ENCODE measurements around the gene PRAMEF20.

The PRAMEF20 gene

DNA sequence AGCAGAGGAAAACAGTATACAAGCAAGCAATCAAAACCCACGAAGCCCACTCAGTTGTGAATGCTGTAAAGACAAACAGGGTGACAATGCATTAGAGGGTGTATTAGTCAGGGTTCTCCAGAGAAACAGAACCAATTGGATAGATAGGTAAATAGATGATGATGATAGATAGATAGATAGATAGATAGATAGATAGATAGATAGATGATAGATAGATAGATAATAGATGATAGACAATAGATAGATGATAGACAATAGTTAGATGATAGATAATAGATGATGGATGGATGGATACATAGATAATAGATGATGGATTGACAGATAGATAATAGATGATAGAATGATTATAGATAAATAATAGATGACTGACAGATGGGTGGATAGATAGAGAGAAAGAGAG lies 55.3 kb downstream of the PRAMEF20 start:
- no peak for DNase-seq

DNA sequence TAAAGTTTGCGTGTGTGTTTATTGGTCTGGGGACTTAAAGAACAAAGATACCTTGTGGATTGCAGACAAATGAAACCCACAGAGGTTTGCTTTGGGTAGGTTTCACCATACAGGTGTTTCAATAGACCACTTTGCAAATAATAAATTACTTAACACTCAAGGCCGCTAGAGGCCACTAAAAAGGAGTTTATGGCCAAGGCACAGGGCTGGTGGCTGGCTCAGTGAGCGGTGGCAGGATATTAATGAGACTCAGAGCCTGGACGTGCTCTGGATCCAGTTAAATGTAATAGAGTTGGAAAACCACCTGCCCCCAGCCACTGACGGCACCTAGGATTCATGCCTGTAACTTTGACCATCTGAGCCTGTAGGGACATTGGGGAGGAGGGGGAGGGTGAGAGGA lies 59.1 kb downstream of the PRAMEF20 start:
- DNase-seq: no peak

Data from femur (tissue), 1 donor.